HuH-7 (cell line): ENCODE measurements around the gene FAM236A.
"Not testable (repeated sequence)": the region's sequence is repeated elsewhere in the genome, so short reads cannot be mapped to it uniquely, and the experiment has no call there.

ENCODE experiments used
- DNase-seq: peaks from one replicate; pipeline ENCODE4 v3.0.0; 2011; ENCODE audit warnings: low spot score

Gene FAM236A

GRCh38 chrX:72937906-72938305 lies at the start of gene FAM236A:
TSS of gene FAM236A (plus strand) at chrX:72938206. CDS start at chrX:72938263, 57 bp downstream.
- DNase-seq = not testable (repeated sequence)

DNA sequence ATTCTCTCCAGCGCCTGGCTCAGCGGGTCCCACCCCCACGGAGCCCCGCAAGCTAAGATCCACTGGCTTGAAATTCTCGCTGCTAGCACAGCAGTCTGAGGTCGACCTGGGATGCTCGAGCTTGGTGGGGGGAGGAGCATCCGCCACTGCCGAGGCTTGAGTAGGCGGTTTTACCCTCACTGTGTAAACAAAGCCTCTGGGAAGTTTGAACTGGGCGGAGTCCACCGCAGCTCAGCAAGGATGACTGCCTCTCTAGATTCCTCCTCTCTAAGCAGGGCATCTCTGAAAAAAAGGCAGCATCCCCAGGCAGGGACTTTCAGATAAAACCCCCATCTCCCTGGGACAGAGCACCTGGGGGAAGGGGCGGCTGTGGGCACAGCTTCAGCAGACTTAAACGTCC lies 48.3 kb upstream of the FAM236A start:
- DNase-seq = not testable (repeated sequence)

DNA sequence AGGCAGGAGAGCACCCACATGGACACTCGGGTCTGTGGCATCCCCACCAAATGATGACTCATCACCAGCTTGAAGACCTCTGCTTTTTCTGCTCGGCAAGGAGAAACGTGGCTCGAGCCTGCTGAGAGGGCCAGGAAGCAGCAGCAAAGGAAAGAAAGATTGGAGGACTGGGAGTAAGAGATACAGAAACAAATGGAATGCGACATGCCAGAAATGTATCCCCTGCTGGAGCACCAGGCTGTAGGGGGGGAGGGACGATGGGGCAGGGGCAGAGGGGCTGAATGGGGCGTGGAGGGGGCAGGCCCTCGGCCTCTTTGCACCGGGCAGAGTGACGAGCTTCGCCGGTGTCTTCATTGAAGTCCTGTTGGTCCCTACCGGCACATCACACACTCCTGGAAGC lies 25.7 kb upstream of the FAM236A start, which contains the start of gene FAM236C:
Gene FAM236C (plus strand): TSS at position 301 of the 400 bp plus-strand sequence. CDS start 100 bp downstream, outside the sequence.
- DNase-seq = not testable (repeated sequence)

DNA sequence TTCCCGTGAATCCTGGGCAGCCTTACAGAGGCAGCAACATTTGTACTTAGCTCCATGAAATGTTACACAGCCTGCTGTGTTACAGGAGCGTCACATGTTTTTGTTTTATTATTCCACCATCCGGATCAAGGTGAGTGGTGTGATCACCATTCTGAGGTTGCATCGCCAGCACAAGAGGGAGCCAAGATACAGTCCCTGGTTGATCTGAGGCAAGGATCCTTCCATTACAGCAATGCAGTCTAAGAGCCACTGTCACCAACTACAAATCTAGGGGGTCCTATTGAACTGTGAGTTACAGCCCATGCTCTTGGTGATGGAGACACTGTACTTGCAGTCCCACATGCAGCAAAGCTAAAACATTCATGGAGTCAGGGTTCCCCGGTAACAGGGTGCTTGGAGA lies 21.9 kb upstream of the FAM236A start:
- DNase-seq = not testable (repeated sequence)

DNA sequence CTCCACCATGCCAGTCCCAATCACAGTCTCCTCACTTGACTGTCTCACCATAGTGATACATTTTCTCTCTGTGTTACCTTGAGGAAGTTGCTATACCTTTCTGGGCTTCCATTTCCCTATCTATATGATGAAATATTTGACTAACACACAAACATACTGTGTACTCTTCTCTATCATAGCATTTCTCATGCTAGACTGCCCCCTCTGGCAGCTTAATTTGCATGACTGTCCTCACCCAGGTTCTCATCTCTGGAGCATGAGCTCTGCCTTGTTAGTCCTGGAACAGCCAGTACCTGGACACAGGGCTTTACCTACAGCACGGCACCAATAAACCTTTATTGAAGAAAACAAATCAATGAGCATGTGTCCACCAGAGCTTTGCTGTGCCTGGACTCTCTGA lies 5.7 kb upstream of the FAM236A start:
- DNase-seq = not testable (repeated sequence)

GRCh38 chrX:72936455-72936854 lies 1.6 kb upstream of the FAM236A start:
- not testable (repeated sequence) for DNase-seq

DNA sequence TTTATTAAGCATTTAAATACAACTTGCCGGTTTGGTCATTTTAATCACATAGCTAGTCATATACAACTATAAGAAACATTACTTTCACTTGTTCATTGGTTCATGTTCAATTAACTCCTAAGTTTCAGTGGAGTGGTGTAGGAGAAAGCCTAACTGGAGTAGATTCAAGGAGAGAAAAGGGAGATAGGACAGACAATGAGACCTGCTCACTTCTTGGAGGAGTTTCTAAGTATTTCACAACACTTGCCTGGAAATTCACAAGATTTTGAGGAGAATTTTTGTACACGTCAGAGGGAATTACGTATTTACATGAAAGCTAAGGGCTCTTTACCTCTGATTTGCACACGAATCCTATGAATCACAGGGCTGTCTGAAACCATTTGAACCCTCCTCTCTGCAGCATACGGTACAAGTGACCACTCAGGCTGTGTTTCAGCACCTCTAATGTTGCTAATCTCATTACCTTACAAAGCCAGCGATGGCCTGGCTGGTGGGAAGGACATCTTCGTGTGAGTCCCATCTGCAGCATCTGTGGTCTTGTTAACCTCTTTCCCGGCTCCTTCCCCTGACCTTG lies 1.0 kb upstream of the FAM236A start:
- DNase-seq = not testable (repeated sequence)

GRCh38 chrX:72942272-72942671 lies 4.3 kb downstream of the FAM236A start:
- not testable (repeated sequence) for DNase-seq

GRCh38 chrX:72943035-72943818 lies 5.2 kb downstream of the FAM236A start:
- not testable (repeated sequence) for DNase-seq

- not testable (repeated sequence) for DNase-seq
Observed at GRCh38 chrX:72943819-72944169, 5.8 kb downstream of the FAM236A start, which contains the start of gene DMRTC1. TSS of gene DMRTC1 (minus strand) at chrX:72943837. CDS start at chrX:72875694, 68,143 bp downstream.

DNA sequence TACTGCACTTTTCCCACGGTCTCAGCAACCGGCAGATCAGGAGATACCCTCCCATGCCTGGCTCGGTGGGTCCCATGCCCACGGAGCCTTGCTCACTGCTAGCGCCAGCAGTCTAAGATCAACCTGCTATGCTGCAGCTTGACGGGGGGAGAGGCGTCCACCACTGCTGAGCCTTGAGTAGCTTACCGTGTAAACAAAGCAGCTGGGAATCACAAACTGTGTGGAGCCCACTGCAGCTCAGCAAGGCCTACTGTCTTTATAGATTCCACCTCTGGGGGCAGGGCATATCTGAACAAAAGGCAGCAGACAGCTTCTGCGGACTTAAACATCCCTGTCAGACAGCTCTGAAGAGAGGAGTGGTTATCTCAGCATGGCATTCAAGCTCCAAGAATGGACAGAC lies 22.0 kb downstream of the FAM236A start:
- DNase-seq = not testable (repeated sequence)

- not testable (repeated sequence) for DNase-seq
Observed at GRCh38 chrX:72971859-72972258, 33.9 kb downstream of the FAM236A start.

- DNase-seq = not testable (repeated sequence)
Observed at GRCh38 chrX:72974885-72975284, 36.9 kb downstream of the FAM236A start.

DNA sequence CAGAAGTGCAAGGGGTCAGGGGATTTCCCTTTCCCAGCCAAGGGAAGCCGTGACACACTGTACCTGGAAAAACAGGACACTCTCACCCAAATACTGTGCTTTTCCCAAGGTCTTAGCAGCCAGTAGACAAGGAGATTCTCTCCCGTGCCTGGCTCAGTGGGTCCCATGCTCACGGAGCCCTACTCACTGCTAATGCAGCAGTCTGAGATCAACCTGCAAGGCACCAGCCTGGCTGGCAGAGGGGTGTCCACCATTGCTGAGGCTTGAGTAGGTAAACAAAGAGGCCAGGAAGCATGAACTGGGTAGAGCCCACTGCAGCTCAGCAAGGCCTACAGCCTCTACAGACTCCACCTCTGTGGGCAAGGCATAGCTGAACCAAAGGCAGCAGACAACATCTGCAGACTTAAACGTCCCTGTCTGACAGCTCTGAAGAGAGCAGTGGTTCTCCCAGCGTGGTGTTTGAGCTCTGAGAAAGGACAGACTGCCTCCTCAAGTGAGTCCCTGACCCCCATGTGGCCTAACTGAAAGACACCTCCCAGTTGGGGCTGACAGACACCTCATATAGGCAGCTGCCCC lies 43.0 kb downstream of the FAM236A start:
- not testable (repeated sequence) for DNase-seq
